ENCODE data around the gene RPRD1A. TPM values are rescaled to one million over a fixed set of nuclear protein-coding genes. Genes with fewer than 3 reads are reported as not detected.
"Not testable (repeated sequence)": the region's sequence is repeated elsewhere in the genome, so short reads cannot be mapped to it uniquely, and the experiment has no call there.

Gene RPRD1A
- total and polyA plus RNA-seq, 2 experiments from 2014 or later: 23.3 to 68.0 TPM

DNA sequence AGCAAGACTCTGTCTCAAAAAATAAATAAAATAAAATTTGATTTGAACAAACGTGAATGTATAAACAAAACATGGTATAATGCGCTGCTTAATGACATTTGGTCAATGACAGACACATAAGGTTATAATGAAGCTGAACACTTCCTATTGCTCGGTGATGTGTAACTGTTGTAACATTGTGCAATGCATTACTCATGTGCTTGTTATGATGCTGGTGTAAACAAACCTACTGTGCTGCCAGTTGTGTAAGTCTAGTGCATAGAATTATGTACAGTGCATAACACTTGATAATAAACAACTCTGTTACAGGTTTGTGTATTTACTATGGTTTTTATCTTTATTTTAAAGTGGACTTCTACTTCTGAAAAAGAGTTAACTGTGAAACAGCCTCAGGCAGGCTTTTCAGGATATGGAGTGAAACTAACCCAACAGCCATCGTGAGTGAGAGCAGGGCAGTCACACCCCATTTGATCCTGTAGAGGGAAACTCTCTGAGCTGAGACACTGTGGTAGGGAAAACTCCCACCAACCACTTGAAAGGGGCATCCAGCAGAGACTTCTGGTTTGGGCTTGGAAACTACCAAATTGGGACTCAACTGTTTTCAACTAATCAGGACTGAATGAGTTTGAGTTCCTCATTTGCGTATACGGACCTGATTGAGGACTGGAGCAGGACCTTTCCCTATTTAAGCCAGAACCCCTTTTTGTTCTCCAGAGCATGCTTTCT lies 8.7 kb upstream of the RPRD1A start:
- Histone ChIP-seq H3K4me1 (ENCODE audit: insufficient read depth) (no peaks in the 10 kb centered on the region), H3K4me2 (peak overlapping the region; percentile 19), H3K4me3 (no peak overlapping the region), H4K20me1 (ENCODE audit: insufficient read depth, poor library complexity, severe bottlenecking) (no peaks in the 10 kb centered on the region), H2AFZ (peak overlapping the region; percentile 10), H3K36me3 (replicated peaks; ENCODE audit: insufficient read depth, low read depth) (no peaks in the 10 kb centered on the region), H3K27me3 (no peaks in the 10 kb centered on the region), H3K79me2 (no peaks in the 10 kb centered on the region), H3K9me3 (ENCODE audit: low read depth) (no peaks in the 10 kb centered on the region), H3K27ac (peak overlapping the region; percentile 8), H3K9me2 (replicated peaks; ENCODE audit: insufficient read depth) (no peaks in the 10 kb centered on the region)
- 67% methylated on average over 6 of the region's 6 CpGs for WGBS (ENCODE audit: low lambda C conversion rate, missing lambda C conversion rate)
- peak; percentile 42 for DNase-seq (ENCODE audit: low spot score)
- TF ChIP-seq, protein P1, sequence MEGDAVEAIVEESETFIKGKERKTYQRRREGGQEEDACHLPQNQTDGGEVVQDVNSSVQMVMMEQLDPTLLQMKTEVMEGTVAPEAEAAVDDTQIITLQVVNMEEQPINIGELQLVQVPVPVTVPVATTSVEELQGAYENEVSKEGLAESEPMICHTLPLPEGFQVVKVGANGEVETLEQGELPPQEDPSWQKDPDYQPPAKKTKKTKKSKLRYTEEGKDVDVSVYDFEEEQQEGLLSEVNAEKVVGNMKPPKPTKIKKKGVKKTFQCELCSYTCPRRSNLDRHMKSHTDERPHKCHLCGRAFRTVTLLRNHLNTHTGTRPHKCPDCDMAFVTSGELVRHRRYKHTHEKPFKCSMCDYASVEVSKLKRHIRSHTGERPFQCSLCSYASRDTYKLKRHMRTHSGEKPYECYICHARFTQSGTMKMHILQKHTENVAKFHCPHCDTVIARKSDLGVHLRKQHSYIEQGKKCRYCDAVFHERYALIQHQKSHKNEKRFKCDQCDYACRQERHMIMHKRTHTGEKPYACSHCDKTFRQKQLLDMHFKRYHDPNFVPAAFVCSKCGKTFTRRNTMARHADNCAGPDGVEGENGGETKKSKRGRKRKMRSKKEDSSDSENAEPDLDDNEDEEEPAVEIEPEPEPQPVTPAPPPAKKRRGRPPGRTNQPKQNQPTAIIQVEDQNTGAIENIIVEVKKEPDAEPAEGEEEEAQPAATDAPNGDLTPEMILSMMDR (IDR thresholded peaks at IDR 0.05; ENCODE audit: poor library complexity): no peak
- TF ChIP-seq EZH2phosphoT487 (IDR thresholded peaks at IDR 0.05; ENCODE audit: low read depth, severe bottlenecking, unreplicated experiment) (no peak), EZH2 (IDR thresholded peaks at IDR 0.05; ENCODE audit: borderline replicate concordance) (no peak)

DNA sequence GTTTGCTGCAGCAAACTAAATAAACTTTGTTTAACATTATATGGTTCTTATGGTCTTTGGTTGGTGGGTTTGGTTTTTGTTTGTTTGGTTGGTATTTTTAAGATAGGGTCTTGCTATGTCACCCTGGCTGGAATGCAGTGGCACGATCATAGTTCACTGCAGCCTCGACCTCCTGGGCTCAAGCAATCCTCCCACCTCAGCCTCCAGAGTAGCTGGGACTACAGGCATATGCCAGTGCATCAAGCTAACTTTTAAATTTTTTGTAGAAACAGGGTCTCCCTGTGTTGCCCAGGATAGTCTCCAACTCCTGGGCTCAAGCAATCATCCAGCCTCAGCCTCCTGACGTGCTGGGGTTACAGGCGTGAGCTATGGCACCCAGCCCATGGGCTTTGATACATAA lies 7.1 kb upstream of the RPRD1A start:
- DNase-seq (ENCODE audit: low spot score): no peak
- Histone ChIP-seq H3K9me2 (replicated peaks; ENCODE audit: insufficient read depth) (no peaks in the 10 kb centered on the region), H3K9me3 (ENCODE audit: low read depth) (no peaks in the 10 kb centered on the region), H3K36me3 (replicated peaks; ENCODE audit: insufficient read depth, low read depth) (no peaks in the 10 kb centered on the region), H3K79me2 (no peaks in the 10 kb centered on the region), H3K4me1 (ENCODE audit: insufficient read depth) (no peaks in the 10 kb centered on the region), H2AFZ (no peak overlapping the region), H4K20me1 (ENCODE audit: insufficient read depth, poor library complexity, severe bottlenecking) (no peaks in the 10 kb centered on the region), H3K4me2 (no peak overlapping the region), H3K27me3 (no peaks in the 10 kb centered on the region), H3K4me3 (no peak overlapping the region), H3K27ac (no peak overlapping the region)
- WGBS (ENCODE audit: low lambda C conversion rate, missing lambda C conversion rate): 96% methylated on average over 4 of the region's 4 CpGs
- TF ChIP-seq, protein P1 (IDR thresholded peaks at IDR 0.05; ENCODE audit: poor library complexity): no peak
- TF ChIP-seq EZH2 (IDR thresholded peaks at IDR 0.05; ENCODE audit: borderline replicate concordance) (no peak), EZH2phosphoT487 (IDR thresholded peaks at IDR 0.05; ENCODE audit: low read depth, severe bottlenecking, unreplicated experiment) (no peak)

DNA sequence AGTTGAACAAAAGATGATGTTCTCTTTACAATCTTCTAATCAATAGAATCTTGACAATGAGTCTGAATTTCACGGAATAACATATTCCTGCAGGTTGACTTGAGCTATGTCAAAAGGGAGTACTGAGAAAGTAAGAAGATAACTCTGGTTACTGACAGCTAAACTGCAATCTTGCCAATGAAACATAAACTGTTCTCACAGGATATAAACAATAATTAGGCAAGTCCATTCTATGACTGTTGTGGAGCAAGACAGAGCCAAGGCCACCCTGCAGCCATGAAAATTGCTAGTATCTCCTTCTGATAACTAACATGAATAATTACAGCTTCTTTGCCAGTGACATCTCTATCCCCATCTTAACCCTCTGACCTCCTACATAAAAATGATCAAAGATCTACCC lies 6.3 kb upstream of the RPRD1A start:
- no peak overlapping the region for H2AFZ ChIP-seq
- no peak overlapping the region for H3K4me2 ChIP-seq
- no peak for DNase-seq (ENCODE audit: low spot score)
- H3K4me3 ChIP-seq: no peak overlapping the region
- H3K4me1 ChIP-seq (ENCODE audit: insufficient read depth): no peaks in the 10 kb centered on the region
- no peak overlapping the region for H3K27ac ChIP-seq
- WGBS (ENCODE audit: low lambda C conversion rate, missing lambda C conversion rate): 87% methylated on average over 1 of the region's 1 CpG
- TF ChIP-seq EZH2 (IDR thresholded peaks at IDR 0.05; ENCODE audit: borderline replicate concordance): no peak
- TF ChIP-seq EZH2phosphoT487 (IDR thresholded peaks at IDR 0.05; ENCODE audit: low read depth, severe bottlenecking, unreplicated experiment): no peak
- TF ChIP-seq, protein P1 (IDR thresholded peaks at IDR 0.05; ENCODE audit: poor library complexity): no peak
- no peaks in the 10 kb centered on the region for H3K9me3 ChIP-seq (ENCODE audit: low read depth)
- no peaks in the 10 kb centered on the region for H3K9me2 ChIP-seq (replicated peaks; ENCODE audit: insufficient read depth)
- no peaks in the 10 kb centered on the region for H3K36me3 ChIP-seq (replicated peaks; ENCODE audit: insufficient read depth, low read depth)
- no peaks in the 10 kb centered on the region for H3K27me3 ChIP-seq
- no peaks in the 10 kb centered on the region for H3K79me2 ChIP-seq
- H4K20me1 ChIP-seq (ENCODE audit: insufficient read depth, poor library complexity, severe bottlenecking): no peaks in the 10 kb centered on the region

DNA sequence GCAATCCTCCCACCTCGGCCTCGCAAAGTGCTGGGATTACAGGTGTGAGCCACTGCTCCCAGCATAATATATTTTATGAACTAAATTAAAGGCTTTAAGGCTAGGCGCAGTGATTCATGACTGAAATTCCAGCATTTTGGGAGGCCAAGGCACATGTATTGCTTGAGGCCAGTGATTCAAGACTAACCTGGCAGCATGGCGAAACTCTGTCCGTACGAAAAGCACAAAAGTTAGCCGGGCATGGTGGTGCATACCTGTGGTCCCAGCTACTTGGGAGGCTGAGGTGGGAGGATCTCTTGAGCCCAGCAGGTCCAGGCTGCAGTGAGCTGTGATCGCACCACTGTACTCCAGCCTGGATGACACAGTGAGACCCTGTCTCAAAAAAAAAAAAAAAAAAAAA lies 5.0 kb upstream of the RPRD1A start:
- H4K20me1 ChIP-seq (ENCODE audit: insufficient read depth, poor library complexity, severe bottlenecking); H3K27me3 ChIP-seq; H3K9me3 ChIP-seq (ENCODE audit: low read depth); H3K4me2 ChIP-seq; H3K27ac ChIP-seq; H3K79me2 ChIP-seq; H3K9me2 ChIP-seq (replicated peaks; ENCODE audit: insufficient read depth); H3K4me1 ChIP-seq (ENCODE audit: insufficient read depth); H2AFZ ChIP-seq; H3K36me3 ChIP-seq (replicated peaks; ENCODE audit: insufficient read depth, low read depth); H3K4me3 ChIP-seq; DNase-seq (ENCODE audit: low spot score): not testable (repeated sequence)
- 94% methylated on average over 8 of the region's 8 CpGs for WGBS (ENCODE audit: low lambda C conversion rate, missing lambda C conversion rate)

Data from hepatocyte (in vitro differentiated cells).